GM12878 (cell line): ENCODE results near the gene SCN4A. TPM values are rescaled to one million over a fixed set of nuclear protein-coding genes. Genes with fewer than 3 reads are reported as not detected.

ENCODE experiments used
- ATAC-seq: fragments of 200-7000 bp; cut with Tn5 transposase; 3 replicates; pipeline ENCODE4 v1.9.1; 2020; ENCODE audit warnings: mild to moderate bottlenecking, moderate library complexity
- BruUV-seq: library from RNA; stranded (reverse); fragments of 400-500 nt; replicated peaks from 2 replicates; lab custom pipeline; 2021; lab: Mats Ljungman, UMichigan
- CTCF ChIA-PET: fragments of 300-600 bp; sonication (Branson Sonifier 250); formaldehyde crosslinking; extraction: SDS; loops from one replicate; lab custom pipeline; 2021; ENCODE audit warnings: inconsistent platforms; lab: Yijun Ruan, JAX
- POLR2A ChIA-PET: fragments of 350-600 bp; formaldehyde crosslinking; extraction: SDS; loops from one replicate; lab custom pipeline; 2021; ENCODE audit warnings: inconsistent platforms; lab: Charles Lee
- RAD21 ChIA-PET: fragments of 300-600 bp; sonication (Branson Sonifier 250); formaldehyde crosslinking; loops from one replicate; lab custom pipeline; 2023; ENCODE audit warnings: antibody characterized with exemption; ENCODE audit not compliant: unreplicated experiment; lab: Charles Lee
- SMC1A ChIA-PET: fragments of 300-600 bp; sonication (Branson Sonifier 250); formaldehyde crosslinking; loops from one replicate; lab custom pipeline; 2023; ENCODE audit not compliant: unreplicated experiment, uncharacterized antibody; lab: Charles Lee
- DNase-seq: peaks from one replicate; pipeline ENCODE4 v3.0.0-alpha.2; 2011; ENCODE audit warnings: low read depth, low spot score
- FAIRE-seq: peaks from 3 replicates; lab custom pipeline; 2011; peaks lifted over from hg19 to GRCh38; lab: Jason Lieb, UNC
- H2AFZ ChIP-seq: 2 replicates; pipeline ENCODE4 v1.6.0; 2011; ENCODE audit warnings: low read depth, low read length, control low read depth; ENCODE audit not compliant: control insufficient read depth
- H3K27ac ChIP-seq: 2 replicates; pipeline ENCODE4 v1.5.1; 2011; ENCODE audit warnings: control low read depth; ENCODE audit not compliant: control insufficient read depth, insufficient read depth
- H3K27me3 ChIP-seq, 2 experiments: replicated peaks in 1 of 2; 2 replicates each; pipeline versions ENCODE4 v1.6.0 to v1.6.1; 2011; ENCODE audit warnings: low read length in 1 of 2; ENCODE audit not compliant: control insufficient read depth in 2 of 2, insufficient read depth in 2 of 2
- H3K36me3 ChIP-seq, 2 experiments: 2 replicates each; pipeline ENCODE4 v1.5.1; 2011; ENCODE audit warnings: low read length in 1 of 2; ENCODE audit not compliant: control insufficient read depth in 2 of 2, insufficient read depth in 2 of 2
- H3K4me1 ChIP-seq: 2 replicates; pipeline ENCODE4 v1.6.1; 2011; ENCODE audit warnings: mild to moderate bottlenecking, low read length, moderate library complexity, mixed read lengths; ENCODE audit not compliant: control insufficient read depth, insufficient read depth
- H3K4me2 ChIP-seq: 2 replicates; pipeline ENCODE4 v1.6.0; 2011; ENCODE audit warnings: control low read depth; ENCODE audit not compliant: control insufficient read depth, insufficient read depth
- H3K4me3 ChIP-seq: fragments of 200-600 bp; sonication (generic); 2 replicates; pipeline ENCODE4 v1.5.1; 2016
- H3K79me2 ChIP-seq: 2 replicates; pipeline ENCODE4 v1.6.0; 2011; ENCODE audit warnings: low read length; ENCODE audit not compliant: control insufficient read depth, insufficient read depth
- H3K9ac ChIP-seq: 2 replicates; pipeline ENCODE4 v1.8.0; 2011; ENCODE audit warnings: low read length, control low read depth, mixed read lengths; ENCODE audit not compliant: control insufficient read depth, insufficient read depth
- H3K9me3 ChIP-seq: replicated peaks from 3 replicates; pipeline ENCODE4 v1.5.1; 2011; ENCODE audit warnings: mild to moderate bottlenecking, low read length; ENCODE audit not compliant: control insufficient read depth, insufficient read depth
- H4K20me1 ChIP-seq: 2 replicates; pipeline ENCODE4 v1.6.0; 2011; ENCODE audit not compliant: control insufficient read depth, insufficient read depth
- FOS ChIP-seq: IDR thresholded peaks from 3 replicates; pipeline ENCODE4 v1.6.1; 2011; ENCODE audit warnings: borderline replicate concordance; ENCODE audit not compliant: insufficient read length; ENCODE audit errors: extremely low read depth
- JUNB ChIP-seq: IDR thresholded peaks from 2 replicates; pipeline ENCODE4 v1.6.1; 2016; ENCODE audit warnings: antibody characterized with exemption, mild to moderate bottlenecking
- KLF5 ChIP-seq: fragments of 450-650 bp; IDR thresholded peaks from 2 replicates; pipeline ENCODE4 v1.6.1; 2014; ENCODE audit warnings: mild to moderate bottlenecking; ENCODE audit not compliant: partially characterized antibody
- MYB ChIP-seq: fragments of 150-350 bp; IDR thresholded peaks from 2 replicates; pipeline ENCODE4 v1.6.1; 2014; ENCODE audit warnings: mild to moderate bottlenecking, low read depth, low read length, borderline replicate concordance
- NR2C1 ChIP-seq: fragments of 450-650 bp; IDR thresholded peaks from 2 replicates; pipeline ENCODE4 v1.6.1; 2017; ENCODE audit warnings: antibody characterized with exemption, mild to moderate bottlenecking, moderate library complexity
- PAX8 ChIP-seq: fragments of 450-650 bp; IDR thresholded peaks from 2 replicates; pipeline ENCODE4 v1.6.1; 2017; ENCODE audit warnings: mild to moderate bottlenecking, moderate library complexity
- RELA ChIP-seq: fragments of 450-650 bp; IDR thresholded peaks from 2 replicates; pipeline ENCODE4 v1.8.0; 2014; ENCODE audit warnings: borderline replicate concordance; ENCODE audit not compliant: partially characterized antibody
- RFX5 ChIP-seq: IDR thresholded peaks from 2 replicates; pipeline ENCODE4 v1.6.1; 2011; ENCODE audit warnings: low read depth, low read length, improper control_type of control experiment
- SMAD1 ChIP-seq: fragments of 450-650 bp; IDR thresholded peaks from 2 replicates; pipeline ENCODE4 v1.6.1; 2018; ENCODE audit warnings: mild to moderate bottlenecking, low read depth; ENCODE audit not compliant: partially characterized antibody
- TBL1XR1 ChIP-seq: IDR thresholded peaks from 2 replicates; pipeline ENCODE4 v1.6.1; 2012; ENCODE audit warnings: low read depth, low read length, improper control_type of control experiment
- TCF7 ChIP-seq: IDR thresholded peaks from 2 replicates; pipeline ENCODE4 v1.6.1; 2014; ENCODE audit warnings: antibody characterized with exemption, borderline replicate concordance
- YY1 ChIP-seq: IDR thresholded peaks from 2 replicates; pipeline ENCODE4 v1.6.1; 2011; ENCODE audit warnings: low read depth, mild to moderate bottlenecking, low read length
- ZNF207 ChIP-seq: fragments of 450-650 bp; IDR thresholded peaks from 2 replicates; pipeline ENCODE4 v1.6.1; 2014; ENCODE audit warnings: antibody characterized with exemption, mild to moderate bottlenecking, borderline replicate concordance
- WGBS: methylation state at CpG from one replicate; pipeline ENCODE4 v1.1.6; 2016; ENCODE audit warnings: low lambda C conversion rate; ENCODE audit not compliant: insufficient replicate concordance, insufficient coverage; ENCODE audit errors: missing lambda C conversion rate; 5-methylcytosine and 5-hydroxymethylcytosine counted together
- in situ Hi-C: fragments of 300-500 bp; cut with MboI; formaldehyde crosslinking; loops from 9 replicates; pipeline ENCODE4 v1.14.3; 2018; ENCODE audit warnings: mixed read lengths
- intact Hi-C: fragments of 100-400 bp; cut with micrococcal nuclease; formaldehyde crosslinking; loops from one replicate; pipeline ENCODE4 v1.14.2; 2022; ENCODE audit not compliant: unreplicated experiment
- polyA plus RNA-seq, 11 experiments: library from polyadenylated mRNA; depleted of rRNA in 4 of 11; unstranded in 6 of 11; stranded (reverse) in 5 of 11; fragments of >200 nt; fragmentation: Nextera tagmentation in 4 of 11; fragmentation: Illumina TruSeq in 1 of 11; extraction: Ambion mirVana in 4 of 11; extraction: Trizol in 1 of 11; gene quantifications; 1 replicate in 1 of 11; 2 replicates in 10 of 11; pipeline versions ENCODE4 v1.2.1 to v1.2.3, GENCODE V29; 2011 to 2016; ENCODE audit warnings: inconsistent platforms in 2 of 11, missing spikeins in 2 of 11, low read depth in 1 of 11
- total RNA-seq, 4 experiments: library from RNA; depleted of rRNA in 3 of 4; stranded (reverse); fragments of >200 nt in 3 of 4; fragmentation: Illumina TruSeq in 1 of 4; extraction: Trizol in 1 of 4; gene quantifications; 2 replicates each; pipeline versions ENCODE4 v1.2.1 to v1.2.3, GENCODE V29; 2013 to 2021
- TF ChIP-seq, protein P1 (sequence below): IDR thresholded peaks from 2 replicates; pipeline ENCODE4 v1.6.1; 2012; ENCODE audit warnings: mild to moderate bottlenecking, low read depth, low read length
- TF ChIP-seq, protein P2 (sequence below): fragments of 450-650 bp; IDR thresholded peaks from 2 replicates; pipeline ENCODE4 v1.6.1; 2016; ENCODE audit warnings: mild to moderate bottlenecking, moderate library complexity, borderline replicate concordance
- TF ChIP-seq, protein P3 (sequence below): fragments of 150-350 bp; IDR thresholded peaks from 2 replicates; pipeline ENCODE4 v1.6.1; 2014; ENCODE audit warnings: mild to moderate bottlenecking, low read depth, low read length

Gene SCN4A
- total and polyA plus RNA-seq, 10 of the 15 experiments (the other 5 are each of a cell fraction or from before 2014, with no cell fraction given): under 0.01 to 0.15 (median 0.07) TPM; not detected in 4

DNA sequence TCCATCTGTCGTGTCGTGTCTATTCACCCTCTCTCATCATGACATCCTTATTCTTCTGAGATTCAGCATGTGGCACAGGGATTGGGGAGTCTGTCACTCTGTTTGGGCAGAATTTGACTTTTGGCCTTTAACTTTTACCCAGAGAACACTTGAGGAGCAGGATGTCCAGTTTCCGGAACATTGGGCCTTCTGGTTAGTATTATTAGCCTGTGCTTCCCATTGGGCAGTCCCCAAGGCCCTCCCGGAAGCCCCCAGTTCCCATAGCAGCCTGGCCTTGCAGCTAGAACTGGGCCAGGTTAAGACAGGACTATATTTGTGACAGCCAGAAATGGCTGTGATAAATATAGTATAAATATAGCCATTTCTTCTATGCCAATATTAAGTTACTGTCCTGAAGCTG, 9.6 kb downstream of the SCN4A start:
- H2AFZ ChIP-seq: no peak overlapping the region
- BruUV-seq: no TSS peak
- no peaks in the 10 kb centered on the region for H4K20me1 ChIP-seq
- H3K9me3 ChIP-seq: no peaks in the 10 kb centered on the region; the same call in 2 of the 3 replicates
- no peak overlapping the region for H3K4me2 ChIP-seq
- WGBS: 72% methylated on average over 4 of the region's 4 CpGs
- no peak for DNase-seq
- in situ Hi-C loops: no loop called here
- no peak for ATAC-seq
- intact Hi-C loops: no loop called here
- ChIA-PET CTCF (interaction anchor here (1.3 to 1.5 kb wide), 2 partner anchors 17 to 44 kb away, joined by 6 to 7 read pairs; partner anchors contain the start of gene GH1), SMC1A (interaction anchor here (1.6 kb wide), 1 partner anchor 17 kb away, joined by 4 read pairs; no protein-coding TSS in a partner anchor), POLR2A (no interaction called here), RAD21 (no interaction called here)
- H3K27me3 ChIP-seq: no peaks in the 10 kb centered on the region
- no peak overlapping the region for H3K9ac ChIP-seq
- no peaks in the 10 kb centered on the region for H3K79me2 ChIP-seq
- no peak overlapping the region for H3K4me3 ChIP-seq
- H3K27ac ChIP-seq: no peak overlapping the region
- no peak for FAIRE-seq
- H3K4me1 ChIP-seq: peaks cover 12% of the 10 kb centered on the region
- H3K36me3 ChIP-seq: no peaks in the 10 kb centered on the region
- TF ChIP-seq SMAD1 (no peak), JUNB (no peak), KLF5 (no peak), RELA (no peak), ZNF207 (no peak), TBL1XR1 (no peak), TCF7 (no peak), MYB (no peak), PAX8 (no peak), FOS (no peak), RFX5 (no peak), YY1 (no peak), NR2C1 (no peak)
- TF ChIP-seq, protein P1, sequence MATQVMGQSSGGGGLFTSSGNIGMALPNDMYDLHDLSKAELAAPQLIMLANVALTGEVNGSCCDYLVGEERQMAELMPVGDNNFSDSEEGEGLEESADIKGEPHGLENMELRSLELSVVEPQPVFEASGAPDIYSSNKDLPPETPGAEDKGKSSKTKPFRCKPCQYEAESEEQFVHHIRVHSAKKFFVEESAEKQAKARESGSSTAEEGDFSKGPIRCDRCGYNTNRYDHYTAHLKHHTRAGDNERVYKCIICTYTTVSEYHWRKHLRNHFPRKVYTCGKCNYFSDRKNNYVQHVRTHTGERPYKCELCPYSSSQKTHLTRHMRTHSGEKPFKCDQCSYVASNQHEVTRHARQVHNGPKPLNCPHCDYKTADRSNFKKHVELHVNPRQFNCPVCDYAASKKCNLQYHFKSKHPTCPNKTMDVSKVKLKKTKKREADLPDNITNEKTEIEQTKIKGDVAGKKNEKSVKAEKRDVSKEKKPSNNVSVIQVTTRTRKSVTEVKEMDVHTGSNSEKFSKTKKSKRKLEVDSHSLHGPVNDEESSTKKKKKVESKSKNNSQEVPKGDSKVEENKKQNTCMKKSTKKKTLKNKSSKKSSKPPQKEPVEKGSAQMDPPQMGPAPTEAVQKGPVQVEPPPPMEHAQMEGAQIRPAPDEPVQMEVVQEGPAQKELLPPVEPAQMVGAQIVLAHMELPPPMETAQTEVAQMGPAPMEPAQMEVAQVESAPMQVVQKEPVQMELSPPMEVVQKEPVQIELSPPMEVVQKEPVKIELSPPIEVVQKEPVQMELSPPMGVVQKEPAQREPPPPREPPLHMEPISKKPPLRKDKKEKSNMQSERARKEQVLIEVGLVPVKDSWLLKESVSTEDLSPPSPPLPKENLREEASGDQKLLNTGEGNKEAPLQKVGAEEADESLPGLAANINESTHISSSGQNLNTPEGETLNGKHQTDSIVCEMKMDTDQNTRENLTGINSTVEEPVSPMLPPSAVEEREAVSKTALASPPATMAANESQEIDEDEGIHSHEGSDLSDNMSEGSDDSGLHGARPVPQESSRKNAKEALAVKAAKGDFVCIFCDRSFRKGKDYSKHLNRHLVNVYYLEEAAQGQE: no peak
- TF ChIP-seq, protein P2, sequence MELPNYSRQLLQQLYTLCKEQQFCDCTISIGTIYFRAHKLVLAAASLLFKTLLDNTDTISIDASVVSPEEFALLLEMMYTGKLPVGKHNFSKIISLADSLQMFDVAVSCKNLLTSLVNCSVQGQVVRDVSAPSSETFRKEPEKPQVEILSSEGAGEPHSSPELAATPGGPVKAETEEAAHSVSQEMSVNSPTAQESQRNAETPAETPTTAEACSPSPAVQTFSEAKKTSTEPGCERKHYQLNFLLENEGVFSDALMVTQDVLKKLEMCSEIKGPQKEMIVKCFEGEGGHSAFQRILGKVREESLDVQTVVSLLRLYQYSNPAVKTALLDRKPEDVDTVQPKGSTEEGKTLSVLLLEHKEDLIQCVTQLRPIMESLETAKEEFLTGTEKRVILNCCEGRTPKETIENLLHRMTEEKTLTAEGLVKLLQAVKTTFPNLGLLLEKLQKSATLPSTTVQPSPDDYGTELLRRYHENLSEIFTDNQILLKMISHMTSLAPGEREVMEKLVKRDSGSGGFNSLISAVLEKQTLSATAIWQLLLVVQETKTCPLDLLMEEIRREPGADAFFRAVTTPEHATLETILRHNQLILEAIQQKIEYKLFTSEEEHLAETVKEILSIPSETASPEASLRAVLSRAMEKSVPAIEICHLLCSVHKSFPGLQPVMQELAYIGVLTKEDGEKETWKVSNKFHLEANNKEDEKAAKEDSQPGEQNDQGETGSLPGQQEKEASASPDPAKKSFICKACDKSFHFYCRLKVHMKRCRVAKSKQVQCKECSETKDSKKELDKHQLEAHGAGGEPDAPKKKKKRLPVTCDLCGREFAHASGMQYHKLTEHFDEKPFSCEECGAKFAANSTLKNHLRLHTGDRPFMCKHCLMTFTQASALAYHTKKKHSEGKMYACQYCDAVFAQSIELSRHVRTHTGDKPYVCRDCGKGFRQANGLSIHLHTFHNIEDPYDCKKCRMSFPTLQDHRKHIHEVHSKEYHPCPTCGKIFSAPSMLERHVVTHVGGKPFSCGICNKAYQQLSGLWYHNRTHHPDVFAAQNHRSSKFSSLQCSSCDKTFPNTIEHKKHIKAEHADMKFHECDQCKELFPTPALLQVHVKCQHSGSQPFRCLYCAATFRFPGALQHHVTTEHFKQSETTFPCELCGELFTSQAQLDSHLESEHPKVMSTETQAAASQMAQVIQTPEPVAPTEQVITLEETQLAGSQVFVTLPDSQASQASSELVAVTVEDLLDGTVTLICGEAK: no peak
- TF ChIP-seq, protein P3, sequence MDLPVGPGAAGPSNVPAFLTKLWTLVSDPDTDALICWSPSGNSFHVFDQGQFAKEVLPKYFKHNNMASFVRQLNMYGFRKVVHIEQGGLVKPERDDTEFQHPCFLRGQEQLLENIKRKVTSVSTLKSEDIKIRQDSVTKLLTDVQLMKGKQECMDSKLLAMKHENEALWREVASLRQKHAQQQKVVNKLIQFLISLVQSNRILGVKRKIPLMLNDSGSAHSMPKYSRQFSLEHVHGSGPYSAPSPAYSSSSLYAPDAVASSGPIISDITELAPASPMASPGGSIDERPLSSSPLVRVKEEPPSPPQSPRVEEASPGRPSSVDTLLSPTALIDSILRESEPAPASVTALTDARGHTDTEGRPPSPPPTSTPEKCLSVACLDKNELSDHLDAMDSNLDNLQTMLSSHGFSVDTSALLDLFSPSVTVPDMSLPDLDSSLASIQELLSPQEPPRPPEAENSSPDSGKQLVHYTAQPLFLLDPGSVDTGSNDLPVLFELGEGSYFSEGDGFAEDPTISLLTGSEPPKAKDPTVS: no peak
